HG03025 (cell line): ENCODE data around the gene RGS7.
"Not testable (repeated sequence)": the region's sequence is repeated elsewhere in the genome, so short reads cannot be mapped to it uniquely, and the experiment has no call there.

Experiments used
- ATAC-seq: cut with Tn5 transposase; IDR thresholded peaks from one replicate; pipeline ENCODE4 v1.9.1; 2021; ENCODE audit warnings: mild to moderate bottlenecking, moderate library complexity; ENCODE audit not compliant: unreplicated experiment, low FRiP score

RGS7 gene

DNA sequence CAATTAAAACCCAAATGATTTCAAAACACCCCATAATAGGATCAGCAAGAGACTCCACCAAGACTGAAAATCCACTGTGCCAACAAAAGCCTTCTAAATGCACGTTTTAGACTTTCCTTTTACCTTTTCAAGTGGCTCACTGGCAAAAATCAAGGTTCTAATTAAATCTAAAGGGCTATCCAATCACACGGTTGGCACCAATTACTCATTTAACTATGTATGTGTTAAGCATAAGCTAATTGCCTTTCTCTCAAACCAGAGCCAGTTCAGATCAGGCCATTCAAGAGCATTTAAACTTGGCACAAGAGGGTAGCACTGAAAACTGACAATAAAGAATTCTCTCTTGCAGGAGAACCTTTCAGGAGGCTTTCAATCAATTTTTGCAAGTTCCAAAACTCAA lies 139.5 kb downstream of the RGS7 start:
- ATAC-seq: no peak

GRCh38 chr1:241215683-241216082 lies 141.3 kb downstream of the RGS7 start:
- no peak for ATAC-seq

GRCh38 chr1:241215203-241215602 lies 141.8 kb downstream of the RGS7 start:
- ATAC-seq: no peak

DNA sequence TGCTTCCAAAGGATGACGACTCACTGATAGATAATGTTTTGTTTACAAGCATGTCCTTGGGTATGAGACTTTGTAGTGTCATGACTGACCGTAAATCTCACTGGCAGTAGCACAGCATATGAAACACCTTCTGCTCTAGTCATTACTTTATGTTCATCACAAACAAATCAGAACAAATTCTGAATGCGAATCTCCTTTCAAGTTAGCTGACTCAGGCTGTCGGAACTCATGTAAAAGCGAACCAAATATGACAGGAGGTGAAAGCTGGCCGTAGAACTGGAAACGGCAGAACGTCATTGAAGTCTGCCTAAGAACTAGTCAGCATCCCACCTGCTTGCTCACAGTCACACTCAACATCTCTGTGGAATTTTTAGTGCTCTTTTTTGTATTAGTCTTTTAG lies 143.9 kb downstream of the RGS7 start:
- ATAC-seq: no peak

DNA sequence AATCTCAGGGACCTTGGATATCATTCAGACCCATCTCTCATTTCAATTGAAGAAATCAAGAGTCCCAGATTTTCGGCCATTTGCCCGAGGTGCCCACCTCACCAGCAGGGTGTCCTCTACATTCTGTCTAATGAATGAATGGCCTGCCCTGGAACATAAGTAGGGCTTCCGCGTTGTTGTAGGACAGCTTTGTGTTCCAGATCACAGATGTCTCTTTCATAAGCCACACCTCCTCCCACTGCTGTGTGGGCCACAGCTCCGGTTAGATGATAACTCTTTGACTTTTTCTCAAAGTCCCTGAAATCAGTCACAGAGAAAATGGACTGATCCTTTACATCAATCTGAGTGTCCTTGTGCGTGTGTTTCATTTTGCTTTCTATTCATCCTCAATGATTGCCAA lies 144.4 kb downstream of the RGS7 start:
- no peak for ATAC-seq

- no peak for ATAC-seq
Measured at GRCh38 chr1:241208910-241209379, 148.1 kb downstream of the RGS7 start.

DNA sequence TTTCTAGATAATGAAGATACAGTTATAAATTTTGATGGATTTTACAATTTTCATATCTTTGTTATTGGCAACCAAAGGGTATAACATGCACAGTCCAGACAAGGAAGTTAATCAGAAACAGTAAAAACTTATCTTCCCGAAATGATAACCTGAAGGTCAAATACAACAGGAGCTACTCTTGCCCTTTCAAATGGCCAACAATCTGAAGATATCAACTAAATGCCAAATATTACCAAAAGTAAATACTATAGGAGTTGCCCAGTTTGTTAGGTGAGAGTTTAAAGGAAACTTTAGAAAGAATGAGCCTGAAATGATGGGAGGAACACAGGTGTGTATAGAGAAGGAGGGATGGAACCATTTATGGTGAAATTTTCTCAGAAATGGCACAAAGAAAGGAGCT lies 153.2 kb downstream of the RGS7 start:
- ATAC-seq: no peak

- no peak for ATAC-seq
Measured at GRCh38 chr1:241202401-241202800, 154.6 kb downstream of the RGS7 start.

GRCh38 chr1:241186716-241187115 lies 170.3 kb downstream of the RGS7 start:
- ATAC-seq: no peak

DNA sequence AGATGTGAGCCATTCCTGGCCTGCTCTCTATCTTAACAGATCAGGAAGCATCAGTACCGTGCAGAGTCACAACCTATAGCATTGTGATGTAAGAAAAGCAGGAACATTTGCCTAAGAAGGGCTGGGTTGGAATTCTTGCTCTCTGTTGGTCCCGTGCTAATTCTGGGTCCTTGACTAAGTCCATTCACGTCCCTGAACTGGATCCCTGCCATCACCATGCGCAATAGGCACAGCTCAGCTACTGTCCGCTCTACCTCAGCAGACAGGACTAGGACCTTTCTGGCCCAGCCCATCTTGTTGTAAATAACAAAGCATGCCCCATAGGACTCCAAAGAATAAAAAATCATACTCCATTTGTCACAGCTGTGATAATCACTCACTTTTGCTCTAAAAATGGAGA lies 175.0 kb downstream of the RGS7 start:
- no peak for ATAC-seq

GRCh38 chr1:241181471-241181870 lies 175.5 kb downstream of the RGS7 start:
- no peak for ATAC-seq

DNA sequence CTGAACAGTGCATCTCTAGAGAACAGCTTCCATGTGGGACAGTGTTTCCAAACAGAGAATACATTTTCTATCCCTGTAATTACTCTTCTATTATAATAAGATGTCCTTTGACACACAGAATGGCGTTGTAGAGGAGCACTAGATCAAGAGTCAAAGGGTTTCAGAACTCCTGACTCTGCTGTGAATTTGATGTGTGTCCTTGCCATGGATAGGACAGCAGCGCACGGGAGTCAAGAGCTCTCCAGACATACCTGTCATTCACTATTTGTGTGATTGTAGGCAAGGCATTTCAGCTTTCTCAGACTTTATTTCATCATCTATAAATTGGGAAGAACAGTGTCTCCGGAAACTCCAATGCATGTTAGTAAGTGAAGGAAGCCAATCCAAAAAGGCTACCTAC lies 176.4 kb downstream of the RGS7 start:
- ATAC-seq: no peak

GRCh38 chr1:241177660-241178059 lies 179.3 kb downstream of the RGS7 start:
- no peak for ATAC-seq

GRCh38 chr1:241172486-241172885 lies 184.5 kb downstream of the RGS7 start:
- no peak for ATAC-seq

DNA sequence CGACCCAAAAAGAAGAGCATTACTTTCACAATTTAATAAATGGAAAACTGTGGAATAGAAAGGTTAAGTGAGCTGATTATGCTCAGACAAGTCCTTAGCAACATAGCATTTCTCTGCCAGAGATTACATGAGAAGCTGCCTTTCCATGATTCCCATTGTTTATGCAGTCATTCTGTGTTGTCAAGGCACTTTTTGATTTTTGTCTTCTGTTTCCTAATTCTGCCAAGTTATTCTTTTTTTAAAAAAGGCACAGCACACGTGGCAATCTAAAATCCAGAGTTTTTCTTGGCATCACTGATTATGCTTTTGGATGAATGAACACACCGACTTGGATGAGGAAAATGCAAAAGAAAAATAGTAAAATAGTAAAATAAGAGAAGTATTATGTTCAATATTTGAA lies 185.0 kb downstream of the RGS7 start:
- ATAC-seq: no peak

DNA sequence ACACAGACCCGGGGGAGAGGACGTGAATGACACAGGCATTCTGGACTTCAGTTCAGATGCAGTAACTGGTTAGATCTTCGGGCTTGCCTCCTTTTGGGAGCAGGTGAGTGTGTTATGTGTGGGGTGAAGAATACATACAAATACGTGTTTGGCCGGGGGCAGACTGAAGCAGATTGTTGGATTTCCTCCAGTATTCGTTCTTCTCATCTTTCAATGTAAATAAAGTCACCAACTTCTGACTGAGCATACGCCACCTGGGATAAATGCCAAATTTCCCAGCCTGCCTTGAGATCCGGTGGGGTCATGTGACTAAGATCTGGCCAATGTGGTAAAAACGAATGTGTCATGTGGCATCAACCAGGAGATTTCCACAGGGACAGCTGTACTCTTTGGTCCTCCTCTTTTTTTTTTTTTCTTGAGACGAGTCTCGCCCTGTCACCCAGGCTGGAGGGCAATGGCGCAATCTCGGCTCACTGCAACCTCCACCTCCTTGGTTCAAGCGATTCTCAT lies 189.8 kb downstream of the RGS7 start:
- no peak for ATAC-seq

DNA sequence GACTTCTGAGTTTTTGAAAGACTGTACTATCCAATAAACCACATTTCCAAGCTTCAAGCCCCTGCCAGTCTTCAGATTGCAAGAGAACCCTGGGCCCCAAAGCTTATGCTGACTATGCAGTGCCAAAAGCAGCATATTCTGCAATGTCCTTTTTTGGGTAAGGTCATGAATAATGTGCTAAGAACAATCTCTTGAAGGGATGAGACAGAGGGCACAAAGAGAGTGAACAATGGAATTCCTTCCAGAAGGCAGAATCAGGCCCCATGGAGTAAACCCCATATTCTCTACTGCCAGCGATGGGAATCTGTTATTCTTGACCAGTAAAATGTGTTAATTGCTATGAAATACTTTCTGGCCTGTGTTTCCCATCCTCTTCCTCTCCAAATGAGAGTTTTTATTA lies 190.4 kb downstream of the RGS7 start:
- no peak for ATAC-seq

DNA sequence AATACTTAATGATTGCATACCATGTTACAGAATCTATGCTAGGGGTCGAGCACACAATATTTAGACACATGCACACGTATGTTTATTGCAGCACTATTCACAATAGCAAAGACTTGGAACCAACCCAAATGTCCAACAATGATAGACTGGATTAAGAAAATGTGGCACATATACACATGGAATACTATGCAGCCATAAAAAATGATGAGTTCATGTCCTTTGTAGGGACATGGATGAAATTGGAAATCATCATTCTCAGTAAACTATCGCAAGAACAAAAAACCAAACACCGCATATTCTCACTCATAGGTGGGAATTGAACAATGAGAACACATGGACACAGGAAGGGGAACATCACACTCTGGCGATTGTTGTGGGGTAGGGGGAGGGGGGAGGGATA lies 191.7 kb downstream of the RGS7 start:
- ATAC-seq: not testable (repeated sequence)

- ATAC-seq: no peak
Measured at GRCh38 chr1:241163363-241163762, 193.6 kb downstream of the RGS7 start.

DNA sequence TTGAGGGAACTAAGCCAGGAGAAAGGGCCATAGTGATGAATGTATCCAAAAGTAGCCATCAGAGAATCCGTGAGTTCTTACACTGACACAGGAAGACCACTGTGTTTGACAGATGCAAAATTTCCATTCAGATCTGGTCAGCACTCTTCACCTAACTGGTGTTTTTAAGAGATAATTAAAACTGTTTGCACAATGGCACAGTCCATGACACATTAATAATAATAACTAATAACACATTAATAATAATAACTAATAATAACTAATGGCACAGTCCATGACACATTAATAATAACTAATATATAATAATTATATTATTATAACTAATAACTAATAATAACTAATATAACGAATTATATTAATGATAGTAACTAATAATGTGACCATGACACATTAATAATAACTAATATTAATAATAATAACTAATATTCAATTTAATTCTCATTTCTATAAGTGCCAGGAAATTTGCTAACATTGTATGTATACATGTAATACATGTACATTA lies 195.8 kb downstream of the RGS7 start:
- ATAC-seq: no peak

- ATAC-seq: no peak
Measured at GRCh38 chr1:241157435-241157834, 199.6 kb downstream of the RGS7 start.

GRCh38 chr1:241156231-241156965 lies 200.6 kb downstream of the RGS7 start:
- no peak for ATAC-seq
